ACHN (cell line): Measurements from ENCODE around the gene GCNA.

Experiments
- DNase-seq: peaks from one replicate; pipeline ENCODE4 v3.0.0-alpha.2; 2015
- in situ Hi-C: cut with HindIII; loops from 2 replicates; pipeline ENCODE4 v1.10.0; 2017; ENCODE audit warnings: low sequenced_read_pairs, low pct_ligation_motif_present, low pct_unique_long_range_greater_than_20kb

Gene GCNA

GRCh38 chrX:71578253-71579135, at the start of gene GCNA:
TSS of gene GCNA (plus strand) at chrX:71578437. CDS start at chrX:71580822, 2,385 bp downstream.
- in situ Hi-C loops = no loop called here
- DNase-seq = no peak

- DNase-seq = peak; percentile 58
- in situ Hi-C loops = no loop called here
Measured at GRCh38 chrX:71532078-71532752, 46.0 kb upstream of the GCNA start.

- in situ Hi-C loops = no loop called here
- peak; percentile 92 for DNase-seq
Measured at GRCh38 chrX:71532753-71533425, 45.3 kb upstream of the GCNA start, which contains the start of gene OGT. TSS of gene OGT (plus strand) at chrX:71533104. CDS start at chrX:71533300, 196 bp downstream.

- no peak for DNase-seq
- in situ Hi-C loops = no loop called here
Measured at GRCh38 chrX:71533516-71533850, 44.8 kb upstream of the GCNA start.

GRCh38 chrX:71533851-71534561, 44.2 kb upstream of the GCNA start:
- in situ Hi-C loops = no loop called here
- peak; percentile 37 for DNase-seq

GRCh38 chrX:71534773-71535544, 43.3 kb upstream of the GCNA start:
- DNase-seq = no peak
- in situ Hi-C loops = no loop called here

GRCh38 chrX:71536285-71536684, 42.0 kb upstream of the GCNA start:
- in situ Hi-C loops = no loop called here
- no peak for DNase-seq

- no peak for DNase-seq
- in situ Hi-C loops = no loop called here
Measured at GRCh38 chrX:71537743-71538142, 40.5 kb upstream of the GCNA start.

- no peak for DNase-seq
- in situ Hi-C loops = no loop called here
Measured at GRCh38 chrX:71540801-71541200, 37.4 kb upstream of the GCNA start.

- in situ Hi-C loops = no loop called here
Measured at GRCh38 chrX:71541210-71542022, 36.8 kb upstream of the GCNA start.

GRCh38 chrX:71542411-71542810, 35.8 kb upstream of the GCNA start:
- DNase-seq = no peak
- in situ Hi-C loops = no loop called here

More at GRCh38 chrX:71541210-71542022, 36.8 kb upstream of the GCNA start:
- DNase-seq = no peak

GRCh38 chrX:71542825-71543224, 35.4 kb upstream of the GCNA start:
- in situ Hi-C loops = no loop called here
- DNase-seq = no peak

- no peak for DNase-seq
- in situ Hi-C loops = no loop called here
Measured at GRCh38 chrX:71543316-71543715, 34.9 kb upstream of the GCNA start.

GRCh38 chrX:71545364-71545763, 32.9 kb upstream of the GCNA start:
- in situ Hi-C loops = no loop called here
- DNase-seq = no peak

- DNase-seq = no peak
- in situ Hi-C loops = no loop called here
Measured at GRCh38 chrX:71546879-71547278, 31.4 kb upstream of the GCNA start.

GRCh38 chrX:71547339-71547738, 30.9 kb upstream of the GCNA start:
- no peak for DNase-seq
- in situ Hi-C loops = no loop called here

- in situ Hi-C loops = no loop called here
- no peak for DNase-seq
Measured at GRCh38 chrX:71549986-71550385, 28.3 kb upstream of the GCNA start.
